ENCODE data around the gene THSD7B.

The THSD7B gene

DNA sequence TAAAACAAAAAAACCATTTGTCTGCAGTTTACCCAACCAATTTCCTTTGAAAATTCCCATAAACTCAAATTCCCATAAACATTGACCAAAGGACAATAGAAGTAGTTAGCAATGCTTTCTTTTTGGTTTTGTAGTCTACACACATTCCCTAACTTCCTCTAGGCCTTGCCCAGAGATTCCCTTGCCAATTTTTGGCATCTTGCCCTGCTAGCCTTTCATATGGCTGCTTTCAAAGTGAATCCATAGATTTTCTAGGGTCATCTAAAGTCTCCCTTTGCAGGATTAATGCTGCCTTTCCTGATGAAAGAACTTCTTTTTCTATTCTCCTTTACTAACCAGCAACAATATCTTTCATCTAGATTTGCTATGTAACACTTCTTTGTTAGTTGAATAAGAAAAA is 33.4 kb downstream of the THSD7B start:
- DNase-seq (ENCODE audit: low read depth): no peak
- no peak overlapping the region for H3K4me3 ChIP-seq (ENCODE audit: low read depth, low read length)
- TF ChIP-seq, protein P1, sequence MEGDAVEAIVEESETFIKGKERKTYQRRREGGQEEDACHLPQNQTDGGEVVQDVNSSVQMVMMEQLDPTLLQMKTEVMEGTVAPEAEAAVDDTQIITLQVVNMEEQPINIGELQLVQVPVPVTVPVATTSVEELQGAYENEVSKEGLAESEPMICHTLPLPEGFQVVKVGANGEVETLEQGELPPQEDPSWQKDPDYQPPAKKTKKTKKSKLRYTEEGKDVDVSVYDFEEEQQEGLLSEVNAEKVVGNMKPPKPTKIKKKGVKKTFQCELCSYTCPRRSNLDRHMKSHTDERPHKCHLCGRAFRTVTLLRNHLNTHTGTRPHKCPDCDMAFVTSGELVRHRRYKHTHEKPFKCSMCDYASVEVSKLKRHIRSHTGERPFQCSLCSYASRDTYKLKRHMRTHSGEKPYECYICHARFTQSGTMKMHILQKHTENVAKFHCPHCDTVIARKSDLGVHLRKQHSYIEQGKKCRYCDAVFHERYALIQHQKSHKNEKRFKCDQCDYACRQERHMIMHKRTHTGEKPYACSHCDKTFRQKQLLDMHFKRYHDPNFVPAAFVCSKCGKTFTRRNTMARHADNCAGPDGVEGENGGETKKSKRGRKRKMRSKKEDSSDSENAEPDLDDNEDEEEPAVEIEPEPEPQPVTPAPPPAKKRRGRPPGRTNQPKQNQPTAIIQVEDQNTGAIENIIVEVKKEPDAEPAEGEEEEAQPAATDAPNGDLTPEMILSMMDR (IDR thresholded peaks at IDR 0.05; ENCODE audit: low read depth, low read length, missing control alignments): no peak

DNA sequence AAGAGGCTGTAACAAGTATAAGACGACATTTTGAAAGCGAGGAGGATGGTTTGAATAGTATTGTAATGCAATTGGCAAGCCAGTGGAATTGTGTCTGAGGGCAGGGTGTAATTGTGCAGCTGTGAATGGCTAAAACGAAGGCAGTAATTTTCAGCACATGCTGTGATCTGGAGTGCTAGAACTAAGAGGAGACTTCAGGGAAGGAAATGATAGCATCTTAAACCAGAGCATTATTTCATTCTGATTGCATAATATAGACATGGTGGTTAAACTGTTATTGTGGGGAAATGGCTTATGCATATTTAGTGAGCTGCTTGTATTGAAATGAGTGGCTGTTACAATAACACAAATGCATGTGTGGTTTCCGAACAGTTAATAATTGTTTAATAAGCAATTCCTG is 36.3 kb downstream of the THSD7B start:
- TF ChIP-seq, protein P1 (IDR thresholded peaks at IDR 0.05; ENCODE audit: low read depth, low read length, missing control alignments): no peak
- H3K4me3 ChIP-seq (ENCODE audit: low read depth, low read length): no peak overlapping the region
- no peak for DNase-seq (ENCODE audit: low read depth)

DNA sequence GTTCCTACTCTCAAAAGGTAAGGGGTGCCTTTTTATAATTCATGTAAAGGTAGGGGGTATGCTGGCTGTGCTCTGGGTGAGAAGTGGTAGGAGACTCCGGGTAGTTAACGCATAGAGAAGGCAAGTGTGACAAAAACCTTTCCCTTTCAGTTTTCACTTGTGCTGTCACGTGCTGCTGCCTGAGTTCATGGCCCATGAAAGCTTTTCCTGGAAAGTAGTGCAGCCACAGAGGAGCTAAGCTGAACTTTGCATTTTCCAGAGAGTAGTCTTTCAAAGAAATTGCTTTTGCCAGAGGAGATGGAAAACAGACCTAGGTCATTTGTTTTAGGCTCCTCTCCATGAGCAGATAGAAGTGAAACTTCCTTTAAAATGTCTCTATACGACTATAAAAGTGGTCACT is 44.7 kb downstream of the THSD7B start:
- no peak for DNase-seq (ENCODE audit: low read depth)
- TF ChIP-seq, protein P1 (IDR thresholded peaks at IDR 0.05; ENCODE audit: low read depth, low read length, missing control alignments): no peak
- no peak overlapping the region for H3K4me3 ChIP-seq (ENCODE audit: low read depth, low read length)

DNA sequence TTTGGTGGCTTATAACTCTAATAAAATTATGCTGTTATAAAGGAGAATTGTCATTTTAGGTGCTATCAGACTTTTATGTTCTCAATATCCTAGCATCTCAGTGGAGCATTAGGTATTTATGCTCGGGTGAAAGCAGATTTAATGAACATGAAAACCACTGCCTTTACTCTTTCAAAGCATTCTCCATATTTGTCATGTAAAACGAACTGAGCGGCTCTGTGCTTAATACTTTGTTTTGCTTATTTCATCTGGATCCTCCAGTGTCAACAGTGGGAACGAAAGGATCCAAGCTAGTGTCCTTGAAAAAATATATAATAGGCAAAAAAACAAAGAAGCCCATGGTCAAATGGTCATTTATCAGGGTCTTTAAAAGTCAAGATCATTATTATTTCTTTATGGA is 53.5 kb downstream of the THSD7B start:
- DNase-seq (ENCODE audit: low read depth): no peak
- TF ChIP-seq, protein P1 (IDR thresholded peaks at IDR 0.05; ENCODE audit: low read depth, low read length, missing control alignments): no peak
- H3K4me3 ChIP-seq (ENCODE audit: low read depth, low read length): no peak overlapping the region

DNA sequence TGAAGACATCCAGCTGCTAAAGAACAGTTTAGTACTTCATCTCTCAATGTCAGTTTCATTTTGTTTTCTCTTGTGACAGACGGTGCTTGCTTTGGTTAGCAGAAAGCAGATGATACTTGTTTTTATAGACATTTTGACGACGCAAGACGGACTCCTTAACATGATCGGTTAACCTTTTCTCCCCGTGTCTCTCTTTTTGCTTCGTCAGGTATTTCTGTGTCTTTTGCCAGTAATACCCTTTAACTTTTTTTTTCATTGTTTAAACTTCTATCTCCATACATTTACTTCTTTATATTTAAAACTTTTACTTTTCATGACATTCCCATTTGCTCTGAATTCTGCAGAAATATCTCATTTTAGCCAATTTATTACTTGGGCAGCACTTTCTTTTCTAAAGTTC is 57.9 kb downstream of the THSD7B start:
- no peak overlapping the region for H3K4me3 ChIP-seq (ENCODE audit: low read depth, low read length)
- TF ChIP-seq, protein P1 (IDR thresholded peaks at IDR 0.05; ENCODE audit: low read depth, low read length, missing control alignments): no peak
- DNase-seq (ENCODE audit: low read depth): no peak

DNA sequence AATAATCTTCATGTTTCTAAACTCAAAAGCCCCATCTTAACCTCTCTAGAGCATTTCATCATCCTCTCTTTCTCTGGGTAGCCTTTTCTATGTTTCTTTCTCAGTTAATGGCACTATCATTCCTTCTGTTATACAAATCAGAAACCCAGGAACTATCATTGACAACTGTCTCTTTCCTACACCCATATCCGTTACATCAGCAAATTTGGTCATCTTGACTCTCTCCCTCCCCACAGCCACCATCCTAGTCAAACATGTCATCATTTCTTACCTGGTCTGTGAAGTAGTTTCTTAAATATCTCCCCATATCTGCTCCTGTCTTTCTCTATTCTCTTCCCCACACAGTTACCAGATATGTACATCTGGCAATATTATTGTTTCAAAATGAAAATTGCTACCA is 62.8 kb downstream of the THSD7B start:
- TF ChIP-seq, protein P1 (IDR thresholded peaks at IDR 0.05; ENCODE audit: low read depth, low read length, missing control alignments): no peak
- H3K4me3 ChIP-seq (ENCODE audit: low read depth, low read length): no peak overlapping the region
- no peak for DNase-seq (ENCODE audit: low read depth)

DNA sequence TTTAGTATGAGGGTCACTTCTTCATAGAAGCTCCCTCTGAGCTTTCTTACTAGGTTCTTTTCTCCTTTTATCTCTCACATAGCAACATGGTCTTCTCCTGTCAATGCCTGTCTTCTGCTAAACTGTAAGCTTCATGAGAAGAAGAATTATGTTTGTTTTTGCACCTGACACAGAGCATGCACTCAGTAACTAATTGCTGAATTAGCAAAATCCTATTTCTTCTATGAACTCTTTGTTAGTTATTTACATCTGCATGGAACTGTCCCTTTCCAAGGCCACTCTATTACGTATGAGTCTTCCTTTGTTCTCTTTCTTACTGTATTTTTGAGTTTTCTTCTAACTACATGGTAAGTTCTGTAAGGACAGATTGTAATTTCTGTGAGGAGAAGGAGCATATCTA is 63.4 kb downstream of the THSD7B start:
- DNase-seq (ENCODE audit: low read depth): no peak
- TF ChIP-seq, protein P1 (IDR thresholded peaks at IDR 0.05; ENCODE audit: low read depth, low read length, missing control alignments): no peak
- no peak overlapping the region for H3K4me3 ChIP-seq (ENCODE audit: low read depth, low read length)

All from GM12864 (cell line).